HuH-7 (cell line): ENCODE measurements around the gene PAN2.
"Not testable (repeated sequence)": the region's sequence is repeated elsewhere in the genome, so short reads cannot be mapped to it uniquely, and the experiment has no call there.

Experiments used
- DNase-seq: peaks from one replicate; pipeline ENCODE4 v3.0.0; 2011; ENCODE audit warnings: low spot score

PAN2 gene

GRCh38 chr12:56333679-56334489, at the start of gene PAN2:
Gene PAN2, minus strand, starts transcription at chr12:56334000. Its CDS starts 906 bp downstream, at chr12:56333094.
- DNase-seq, result peak; percentile 98

GRCh38 chr12:56382611-56383010, 48.8 kb upstream of the PAN2 start:
- DNase-seq, result no peak

- DNase-seq, result no peak
These were observed 44.2 kb upstream of the PAN2 start for GRCh38 chr12:56377989-56378316.

GRCh38 chr12:56377310-56377988, 43.6 kb upstream of the PAN2 start:
- DNase-seq, result no peak

GRCh38 chr12:56375598-56376434, 42.0 kb upstream of the PAN2 start:
- DNase-seq, result no peak

GRCh38 chr12:56374726-56375597, 41.2 kb upstream of the PAN2 start:
- no peak for DNase-seq

- no peak for DNase-seq
These were observed 39.7 kb upstream of the PAN2 start for GRCh38 chr12:56373515-56373914.

- DNase-seq, result no peak
These were observed 33.1 kb upstream of the PAN2 start for GRCh38 chr12:56366948-56367347.

GRCh38 chr12:56362130-56363059, 28.6 kb upstream of the PAN2 start, which contains the start of gene APOF:
Gene APOF, minus strand, starts transcription at chr12:56362857. Its CDS starts 112 bp downstream, at chr12:56362745.
- no peak for DNase-seq

GRCh38 chr12:56361487-56362129, 27.8 kb upstream of the PAN2 start:
- DNase-seq, result no peak

GRCh38 chr12:56359851-56360767, 26.3 kb upstream of the PAN2 start, which contains the start of gene STAT2:
Gene STAT2, minus strand, starts transcription at chr12:56360107. Its CDS starts 3,536 bp downstream, at chr12:56356571.
- peak; percentile 93 for DNase-seq

GRCh38 chr12:56358836-56359532, 25.2 kb upstream of the PAN2 start:
- DNase-seq, result no peak

- no peak for DNase-seq
These were observed 17.5 kb upstream of the PAN2 start for GRCh38 chr12:56351325-56351724.

GRCh38 chr12:56350662-56351061, 16.9 kb upstream of the PAN2 start:
- no peak for DNase-seq

- DNase-seq, result no peak
These were observed 15.0 kb upstream of the PAN2 start for GRCh38 chr12:56348776-56349175.

GRCh38 chr12:56347255-56347654, 13.5 kb upstream of the PAN2 start:
- DNase-seq, result not testable (repeated sequence)

GRCh38 chr12:56346675-56347074, 12.9 kb upstream of the PAN2 start:
- peak; percentile 17 for DNase-seq

GRCh38 chr12:56342290-56342689, 8.5 kb upstream of the PAN2 start:
- DNase-seq, result not testable (repeated sequence)
